HFF-Myc (cell line): ENCODE measurements around the gene KRT35.

Experiments
- DNase-seq: peaks from one replicate; pipeline ENCODE4 v3.0.0-alpha.2; 2011; ENCODE audit warnings: low read depth; ENCODE audit errors: extremely low read depth
- H3K4me3 ChIP-seq: replicated peaks from 2 replicates; pipeline ENCODE4 v1.5.1; 2011; ENCODE audit warnings: low read depth, mild to moderate bottlenecking, control low read depth, low read length
- CTCF ChIP-seq: IDR thresholded peaks from 2 replicates; pipeline ENCODE4 v1.5.1; 2012; ENCODE audit warnings: mild to moderate bottlenecking, low read depth, low read length, control low read depth; ENCODE audit errors: missing control alignments

KRT35 gene

GRCh38 chr17:41518789-41519449 lies 38.0 kb upstream of the KRT35 start, which contains the start of gene KRT15:
Gene KRT15, minus strand, starts transcription at chr17:41518890. Its CDS starts 63 bp downstream, at chr17:41518827.
- TF ChIP-seq CTCF: no peak
- no peak for DNase-seq
- no peak within 1 kb of the TSS for H3K4me3 ChIP-seq

GRCh38 chr17:41518031-41518430 lies 37.1 kb upstream of the KRT35 start:
- H3K4me3 ChIP-seq: no peak overlapping the region
- no peak for TF ChIP-seq CTCF
- no peak for DNase-seq

- H3K4me3 ChIP-seq: no peak overlapping the region
- no peak for TF ChIP-seq CTCF
- DNase-seq: no peak
Observed at GRCh38 chr17:41516830-41517283, 35.9 kb upstream of the KRT35 start.

DNA sequence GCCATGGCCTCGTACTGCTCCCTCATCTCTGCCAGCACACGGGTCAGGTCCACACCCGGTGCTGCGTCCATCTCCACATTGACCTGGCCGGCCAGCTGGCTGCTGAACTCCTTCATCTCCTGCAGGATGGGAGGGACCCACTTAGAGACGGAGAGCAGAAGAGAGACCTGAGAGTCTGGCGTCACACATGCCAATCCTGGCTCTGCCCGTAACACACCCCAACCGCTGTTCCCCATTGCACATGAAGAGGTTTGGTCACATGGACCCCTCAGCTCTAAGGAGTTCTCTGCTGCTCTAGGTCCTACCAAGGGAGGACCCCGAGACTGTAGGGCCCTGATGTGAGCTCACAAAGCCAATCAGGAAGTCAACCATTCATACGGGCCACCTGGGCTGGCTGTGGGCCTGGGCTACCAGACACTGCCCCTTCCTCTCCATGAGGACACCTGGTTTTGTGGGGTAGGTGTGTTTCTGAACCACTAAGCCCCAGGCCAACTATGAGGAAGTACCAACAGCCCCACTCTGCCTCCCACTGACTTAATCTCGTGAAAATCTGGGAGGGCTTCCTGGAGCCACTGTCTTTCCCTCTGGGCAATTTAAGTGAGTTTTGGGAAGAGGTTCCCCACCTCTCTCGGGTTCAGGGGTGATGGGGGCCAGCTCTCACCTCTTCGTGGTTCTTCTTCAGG lies 35.3 kb upstream of the KRT35 start:
- no peak for TF ChIP-seq CTCF
- H3K4me3 ChIP-seq: no peak overlapping the region
- no peak for DNase-seq

DNA sequence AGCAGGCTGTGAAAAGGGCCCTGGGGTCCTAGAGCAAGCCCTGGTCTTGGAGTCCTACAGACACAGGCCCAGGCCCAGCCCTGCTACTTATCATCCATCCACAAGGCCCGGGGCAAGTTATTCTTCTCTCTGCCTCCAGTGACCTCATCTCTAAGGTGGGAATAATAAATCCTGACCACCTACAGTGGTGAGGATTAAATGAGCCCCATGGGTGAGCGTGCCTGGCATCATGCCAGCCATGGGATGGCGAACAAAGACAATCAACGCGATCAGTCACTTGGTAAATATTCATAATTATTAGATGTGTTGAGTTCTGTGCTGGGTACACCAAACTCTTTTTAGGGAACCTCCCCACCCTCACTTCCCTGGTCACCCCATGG lies 32.2 kb upstream of the KRT35 start:
- TF ChIP-seq CTCF: no peak
- DNase-seq: no peak
- no peak overlapping the region for H3K4me3 ChIP-seq

DNA sequence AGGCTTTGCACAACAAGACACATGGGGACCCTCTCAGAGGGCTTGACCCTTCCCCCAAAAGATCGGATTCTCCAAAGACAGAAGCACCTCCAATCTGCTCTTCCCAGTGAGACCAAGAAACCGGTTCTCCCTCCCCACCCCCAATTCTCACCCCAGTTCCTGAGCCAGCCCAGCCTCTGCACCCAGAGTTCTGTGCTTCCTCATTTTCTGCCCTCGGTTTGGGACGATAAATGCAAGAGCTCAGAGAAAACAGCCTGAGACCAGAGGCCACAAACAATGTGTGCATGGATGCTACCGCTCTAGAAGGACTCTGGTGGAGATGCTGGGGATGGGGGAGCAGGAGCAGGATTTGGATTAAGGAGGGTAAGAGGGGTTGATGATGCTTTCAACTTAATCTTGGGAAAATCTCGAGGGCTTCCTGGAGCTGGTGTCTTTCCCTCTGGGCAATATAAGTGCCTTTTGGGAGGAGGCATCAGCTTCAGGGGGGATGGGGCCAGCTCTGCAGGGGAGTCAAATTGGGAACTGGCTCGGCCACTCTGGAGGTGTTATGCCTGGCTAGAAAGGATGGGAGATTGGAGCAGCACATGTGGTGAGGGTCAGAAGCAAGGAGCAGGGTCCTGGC lies 31.7 kb upstream of the KRT35 start:
- DNase-seq: no peak
- no peak overlapping the region for H3K4me3 ChIP-seq
- TF ChIP-seq CTCF: no peak
